GM12892 (cell line): ENCODE measurements around the gene CHMP1A.

Experiments used
- POLR2A ChIP-seq: IDR thresholded peaks from 2 replicates; pipeline ENCODE4 v1.6.1; 2011; ENCODE audit warnings: low read depth, low read length, control low read depth
- POLR2AphosphoS5 ChIP-seq: IDR thresholded peaks from 2 replicates; pipeline ENCODE4 v1.6.1; 2011; ENCODE audit warnings: low read depth, low read length, control low read depth
- TAF1 ChIP-seq: IDR thresholded peaks from 2 replicates; pipeline ENCODE4 v1.6.1; 2011; ENCODE audit warnings: low read depth, mild to moderate bottlenecking, control low read depth, low read length, borderline replicate concordance

- TF ChIP-seq POLR2A = no peak
- no peak for TF ChIP-seq POLR2AphosphoS5
- TF ChIP-seq TAF1 = no peak
These were observed 41.9 kb downstream of the CHMP1A start for GRCh38 chr16:89615596-89616090.
